Measurements from ENCODE around the gene HSP90B1. TPM values are rescaled to one million over a fixed set of nuclear protein-coding genes. Genes with fewer than 3 reads are reported as not detected.

The HSP90B1 gene
- total RNA-seq, 1 donor from 2014 or later: 870 TPM

DNA sequence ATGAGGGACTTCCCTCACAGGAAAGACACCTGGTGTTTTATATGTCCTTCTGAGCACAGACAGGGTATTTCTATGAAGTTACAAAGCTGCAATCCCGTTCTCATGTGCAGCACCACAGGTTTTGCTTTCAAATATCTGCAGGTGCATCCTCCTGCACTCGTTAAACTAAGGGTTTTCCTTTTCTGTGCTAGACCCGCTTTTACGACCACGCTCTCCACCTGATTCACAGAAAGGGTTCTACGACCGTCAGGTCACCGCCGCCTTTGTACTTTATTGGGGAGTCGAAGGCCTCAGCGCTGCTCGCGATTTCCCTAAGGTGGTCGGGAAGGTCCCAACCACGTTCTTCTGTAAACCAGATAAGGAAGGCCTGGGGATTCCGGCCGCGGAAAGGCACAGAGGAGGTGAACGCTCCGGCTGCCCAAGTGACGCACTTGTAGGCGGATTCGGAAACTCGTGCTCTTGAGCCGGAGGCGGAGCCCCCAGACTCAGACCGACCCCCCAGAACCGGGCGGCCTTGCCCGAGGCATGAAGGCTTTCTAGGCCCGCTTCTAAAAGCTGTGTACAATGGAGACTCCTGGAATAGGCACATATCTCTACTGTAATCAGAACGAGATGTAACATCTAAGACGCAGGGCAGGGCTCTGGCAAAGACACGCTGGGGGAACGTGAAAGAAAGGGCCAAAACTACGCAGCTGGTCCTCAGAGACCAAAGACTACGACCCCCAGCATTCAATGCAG is 995 bp upstream of the HSP90B1 start:
- no peak for DNase-seq (ENCODE audit: low spot score)

DNA sequence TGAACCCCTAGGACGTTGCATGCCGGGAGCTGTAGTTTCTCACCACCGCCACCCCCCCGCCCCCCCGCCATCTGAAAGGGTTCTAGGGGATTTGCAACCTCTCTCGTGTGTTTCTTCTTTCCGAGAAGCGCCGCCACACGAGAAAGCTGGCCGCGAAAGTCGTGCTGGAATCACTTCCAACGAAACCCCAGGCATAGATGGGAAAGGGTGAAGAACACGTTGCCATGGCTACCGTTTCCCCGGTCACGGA is 501 bp upstream of the HSP90B1 start:
- no peak for DNase-seq (ENCODE audit: low spot score)

DNA sequence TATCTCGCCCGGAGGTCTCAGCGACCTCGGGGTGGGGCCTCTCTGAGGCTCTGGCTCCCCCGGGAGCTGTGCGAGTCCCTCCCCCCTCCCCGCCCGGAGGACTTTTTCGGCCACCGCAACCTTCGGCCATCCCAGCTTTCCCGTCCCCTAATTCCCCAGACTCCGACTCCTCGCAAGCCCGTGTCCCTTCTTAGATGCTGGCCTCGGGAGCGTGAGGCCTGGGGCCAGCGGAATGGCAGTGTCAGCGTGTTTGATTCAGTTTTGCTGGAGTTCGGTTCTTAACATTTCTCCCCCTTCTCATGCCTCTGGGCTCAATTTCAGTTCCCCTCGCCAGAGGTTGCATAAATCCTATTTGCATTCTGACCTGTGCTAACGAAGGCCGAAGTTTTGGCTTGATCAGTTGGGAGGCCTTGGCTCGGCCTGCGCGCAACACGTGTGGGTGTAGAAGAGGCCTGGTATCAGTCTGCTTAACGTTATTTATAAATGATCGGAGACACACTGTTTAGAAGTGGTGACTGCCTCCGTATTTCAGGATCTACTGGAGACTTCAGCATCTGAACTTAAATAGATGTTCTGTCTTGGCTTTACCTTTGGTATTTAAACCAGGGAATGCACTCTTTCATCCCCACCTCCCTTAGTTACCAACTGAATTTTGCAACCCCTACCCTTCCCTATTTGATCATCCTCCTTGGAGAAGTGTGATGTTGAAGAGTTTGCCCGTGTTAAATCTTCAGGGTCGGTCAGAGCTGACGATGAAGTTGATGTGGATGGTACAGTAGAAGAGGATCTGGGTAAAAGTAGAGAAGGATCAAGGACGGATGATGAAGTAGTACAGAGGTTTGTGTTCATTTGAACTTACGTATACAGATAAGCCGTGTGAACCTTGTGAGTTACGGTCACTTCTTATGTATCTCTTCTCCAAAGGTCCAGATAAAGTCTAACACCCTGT is 851 bp downstream of the HSP90B1 start:
- no peak for DNase-seq (ENCODE audit: low spot score)

DNA sequence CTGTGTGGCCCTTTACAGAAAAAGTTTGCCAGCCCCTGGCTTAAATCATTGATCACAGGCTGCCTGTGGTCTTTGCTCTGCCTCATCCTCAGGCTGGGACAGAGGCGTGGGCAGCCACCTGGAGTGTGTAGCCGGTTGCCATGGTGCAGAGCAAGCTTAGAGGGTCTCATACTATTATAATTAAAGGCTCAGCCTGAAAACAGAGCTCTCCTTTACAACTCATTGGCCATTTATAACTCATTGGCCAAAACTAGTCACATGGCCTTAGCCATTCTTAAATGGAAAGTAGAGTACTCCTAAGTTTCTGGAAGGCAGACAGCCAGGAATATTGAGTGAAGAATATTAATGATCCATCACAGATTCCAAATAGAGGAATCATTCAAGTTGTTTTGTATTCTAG is 3.0 kb downstream of the HSP90B1 start:
- DNase-seq (ENCODE audit: low spot score): no peak

DNA sequence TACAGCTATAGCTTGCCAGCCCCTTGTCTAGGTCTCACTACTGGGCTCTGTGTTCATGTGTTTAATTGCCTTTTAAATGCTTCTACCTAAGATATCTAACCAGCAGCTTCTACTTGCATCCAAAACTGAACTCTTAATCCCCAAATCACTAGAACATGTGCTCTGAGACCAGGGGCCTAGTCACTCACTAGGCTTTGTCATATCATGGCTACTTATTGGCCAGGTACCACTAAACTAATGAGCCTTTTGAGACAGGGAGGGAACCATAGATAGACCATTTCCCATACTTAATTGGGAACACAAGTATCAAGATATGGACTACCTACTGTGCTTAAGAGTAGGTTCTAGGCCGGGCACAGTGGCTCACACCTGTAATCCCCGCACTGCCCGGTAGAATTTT is 6.5 kb downstream of the HSP90B1 start:
- DNase-seq (ENCODE audit: low spot score): no peak

DNA sequence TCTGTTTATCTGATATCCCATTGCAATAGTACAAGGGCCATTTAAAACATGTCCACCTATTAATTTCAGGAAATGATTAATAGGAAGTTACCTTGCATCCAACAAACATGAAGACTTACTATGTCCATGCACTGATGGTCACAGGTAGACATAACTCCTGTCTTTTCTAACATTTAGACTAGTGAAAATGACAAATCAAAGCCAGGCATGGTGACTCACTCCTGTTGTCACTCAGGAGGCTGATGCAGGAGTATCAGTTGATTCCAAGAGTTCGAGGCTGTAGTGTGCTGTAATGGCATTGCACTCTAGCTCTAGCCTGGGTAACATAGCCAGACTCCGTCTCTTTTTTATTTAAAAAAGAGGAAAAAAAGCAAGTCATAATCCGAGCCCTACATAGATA is 14.8 kb downstream of the HSP90B1 start:
- no peak for DNase-seq (ENCODE audit: low spot score)

DNA sequence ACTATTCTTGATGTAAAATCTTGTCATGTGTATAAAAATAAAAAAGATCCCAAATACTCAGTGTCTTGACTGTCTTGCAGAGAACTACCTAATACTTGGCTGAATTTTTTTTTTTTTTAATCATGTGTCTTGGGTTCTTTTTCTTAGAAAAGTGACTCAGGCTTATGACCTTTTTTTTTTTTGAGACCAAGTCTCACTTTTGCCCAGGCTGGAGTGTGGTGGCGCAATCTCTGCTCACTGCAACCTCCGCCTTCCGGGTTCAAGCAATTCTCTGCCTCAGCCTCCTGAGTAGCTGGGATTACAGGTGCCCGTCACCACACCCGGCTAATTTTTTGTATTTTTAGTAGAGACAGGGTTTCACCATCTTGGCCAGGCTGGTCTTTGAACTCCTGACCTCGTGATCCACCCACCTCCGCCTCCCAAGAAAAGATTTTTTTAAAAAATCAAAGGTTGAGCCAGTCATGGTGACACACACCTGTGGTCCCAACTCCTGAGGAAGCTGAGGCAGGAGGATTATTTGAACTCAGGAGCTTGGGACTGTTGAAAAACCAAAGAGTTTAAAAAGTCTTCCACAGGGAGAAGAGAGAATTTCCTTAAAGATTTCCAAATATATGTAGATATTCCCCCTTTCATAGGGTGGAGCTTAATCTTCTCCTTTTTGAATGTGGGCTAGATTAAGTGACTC is 17.8 kb downstream of the HSP90B1 start:
- no peak for DNase-seq (ENCODE audit: low spot score)

DNA sequence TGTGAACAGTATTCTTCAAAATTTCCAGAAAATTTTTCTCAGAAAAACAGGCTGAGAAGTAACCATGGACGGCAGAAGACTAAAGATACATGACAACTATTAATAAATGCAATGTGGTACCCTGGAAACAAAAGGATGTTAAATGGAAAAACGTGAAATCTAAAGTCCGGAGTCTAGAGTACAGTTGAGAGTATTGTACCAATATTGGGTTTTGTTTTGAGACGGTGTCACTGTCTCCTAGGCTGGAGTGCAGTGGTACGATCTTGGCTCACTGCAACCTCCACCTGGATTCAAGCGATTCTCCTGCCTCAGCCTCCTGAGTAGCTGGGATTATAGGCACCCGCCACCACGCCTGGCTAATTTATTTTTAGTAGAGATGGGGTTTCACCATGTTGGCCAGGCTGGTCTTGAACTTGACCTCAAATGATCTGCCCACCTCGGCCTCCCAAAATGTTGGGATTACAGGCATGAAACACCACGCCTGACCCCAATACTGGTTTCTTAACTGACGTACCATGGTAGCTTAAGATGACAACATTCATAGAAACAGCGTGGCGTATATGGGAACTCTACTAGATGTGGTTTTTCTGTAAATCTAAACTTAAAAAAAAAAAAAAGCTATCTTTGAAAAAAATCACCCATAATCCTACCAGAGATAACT is 18.7 kb downstream of the HSP90B1 start:
- no peak for DNase-seq (ENCODE audit: low spot score)

DNA sequence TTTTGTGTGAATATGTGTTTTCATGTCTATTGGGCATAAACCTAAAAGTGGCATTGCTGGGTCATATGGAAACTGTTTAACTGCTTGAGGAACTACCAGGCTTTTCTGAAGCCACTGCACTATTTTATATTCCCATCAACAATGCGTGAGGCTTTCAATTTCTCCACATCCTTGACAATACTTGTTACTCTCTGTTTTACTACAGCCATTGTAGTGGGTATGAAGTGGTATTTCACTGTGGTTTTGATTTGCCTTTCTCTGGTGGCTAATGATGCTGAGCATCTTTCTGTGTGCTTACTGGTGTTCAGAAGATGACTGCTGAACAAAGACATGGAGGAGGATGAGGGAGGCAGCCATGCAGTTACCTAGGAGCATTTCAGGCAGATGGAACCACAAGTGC is 22.3 kb downstream of the HSP90B1 start:
- DNase-seq (ENCODE audit: low spot score): no peak

DNA sequence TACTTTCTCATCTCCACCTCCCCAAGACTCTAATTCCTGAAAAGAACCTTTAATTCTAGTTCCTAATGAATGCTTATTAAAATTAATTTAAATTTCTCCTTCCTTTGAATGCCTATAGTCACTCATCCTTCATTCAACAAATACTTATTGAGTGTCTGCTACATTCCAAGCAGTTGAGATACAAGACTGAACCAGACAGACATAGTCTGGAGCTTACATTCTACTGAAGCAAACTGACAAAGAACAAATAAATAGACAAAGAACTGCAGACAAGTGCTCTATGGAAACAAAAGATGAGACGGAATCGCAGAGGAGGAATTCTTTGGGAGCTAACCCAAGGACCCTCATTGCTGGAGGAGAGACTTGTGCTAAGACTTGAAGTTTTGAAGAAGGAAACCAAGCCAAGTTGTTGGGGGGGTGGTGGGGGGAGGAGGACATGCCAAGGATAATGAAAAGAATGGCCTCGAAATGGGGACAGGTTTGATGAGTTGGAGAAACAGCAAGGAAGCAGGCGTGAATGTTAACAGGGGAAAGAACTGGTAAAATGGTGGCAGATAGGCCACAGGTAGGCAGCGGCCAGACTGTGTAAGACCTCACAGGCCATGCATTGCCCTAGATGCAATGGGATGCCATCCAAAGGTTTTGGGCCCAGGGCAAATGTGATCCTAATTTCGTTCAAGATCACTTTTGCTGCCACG is 25.8 kb downstream of the HSP90B1 start:
- DNase-seq (ENCODE audit: low spot score): no peak

DNA sequence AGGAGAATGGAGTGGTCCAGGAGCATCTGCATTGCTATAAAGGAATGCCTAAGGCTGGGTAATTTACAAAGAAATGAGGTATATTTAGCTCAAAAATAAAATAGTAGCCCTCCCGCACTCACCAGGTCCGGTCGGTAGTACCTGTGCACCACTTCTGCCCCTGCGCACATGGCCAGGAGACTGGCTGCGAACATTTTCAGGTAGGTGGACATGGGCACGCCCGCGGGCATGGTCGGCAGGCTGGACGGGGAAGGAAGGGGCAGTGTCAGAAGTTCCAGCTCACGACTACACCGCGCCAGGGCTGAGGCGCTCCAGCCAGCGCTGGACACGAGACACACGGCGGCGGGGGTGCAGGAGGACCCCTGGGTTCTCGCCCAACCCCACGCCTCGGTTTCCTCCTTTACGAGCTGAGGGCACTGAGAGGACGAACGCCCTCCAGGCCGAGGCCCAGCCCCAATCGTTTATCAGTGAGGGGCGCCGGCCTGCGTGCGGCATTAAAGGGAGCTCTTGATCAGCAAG is 26.4 kb downstream of the HSP90B1 start:
- peak; percentile 91 for DNase-seq (ENCODE audit: low spot score)

DNA sequence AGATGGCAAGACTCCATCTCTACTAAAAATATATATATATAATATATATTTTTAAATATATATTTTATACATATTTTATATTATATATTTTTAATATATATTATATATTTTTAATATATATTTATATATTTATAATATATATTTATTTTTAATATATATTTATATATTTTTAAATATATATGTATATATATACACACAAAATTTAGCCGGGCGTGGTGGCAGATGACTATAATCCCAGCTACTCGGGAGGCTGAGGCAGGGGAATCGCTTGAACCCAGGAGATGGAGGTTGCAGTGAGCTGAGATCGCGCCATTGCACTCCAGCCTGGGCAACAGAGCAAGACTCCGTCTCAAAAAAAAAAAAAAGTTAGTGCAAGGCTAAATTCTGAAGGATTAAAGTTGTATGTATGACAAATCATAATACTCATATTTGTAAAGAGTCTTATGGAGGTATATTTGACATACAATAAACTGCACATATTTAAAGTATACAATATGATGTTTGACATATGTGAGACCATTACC is 27.7 kb downstream of the HSP90B1 start:
- DNase-seq (ENCODE audit: low spot score): no peak

DNA sequence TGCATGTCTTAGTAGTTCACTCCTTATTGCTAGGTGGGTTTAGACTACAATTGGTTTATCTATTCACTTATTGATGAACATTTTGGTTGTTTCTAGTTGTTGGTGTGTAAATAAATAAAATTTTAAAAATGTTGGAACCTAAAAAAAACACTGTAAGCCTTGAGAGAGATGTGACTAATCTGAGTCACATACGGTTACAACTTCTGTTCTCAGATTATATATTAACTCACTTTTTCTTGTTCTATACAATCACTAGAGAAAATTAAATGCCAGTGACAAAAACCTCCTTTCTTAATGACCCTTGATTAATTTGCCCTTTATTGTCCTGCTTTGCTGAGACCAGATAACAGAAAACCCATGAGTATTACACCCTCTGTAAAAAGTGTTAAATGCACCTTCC is 28.4 kb downstream of the HSP90B1 start:
- no peak for DNase-seq (ENCODE audit: low spot score)

DNA sequence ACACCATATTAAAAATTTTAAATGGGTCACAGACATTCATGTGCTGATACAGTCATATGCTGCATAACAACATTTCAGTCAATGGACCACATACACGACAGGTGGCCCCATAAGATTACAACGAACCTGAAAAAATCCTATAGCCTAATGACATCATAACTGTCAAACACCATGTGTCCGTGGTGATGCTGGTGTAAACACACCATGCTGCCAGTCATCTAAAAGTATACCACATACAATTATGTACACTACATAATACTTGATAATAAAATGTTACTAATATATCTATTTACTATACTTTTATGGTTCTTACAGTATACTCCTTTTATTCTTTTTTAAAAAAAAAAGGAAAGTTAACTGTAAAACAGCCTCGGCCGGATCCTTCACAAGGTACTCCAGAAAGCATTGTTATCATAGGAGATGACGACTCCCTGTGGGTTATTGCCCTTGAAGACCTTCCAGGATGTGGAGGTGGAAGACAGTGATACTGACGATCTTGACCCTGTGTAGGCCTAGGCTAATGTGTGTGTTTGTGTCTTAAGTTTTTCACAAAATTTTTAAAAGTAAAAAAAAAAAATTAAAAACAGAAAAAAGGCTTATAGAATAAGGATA is 30.5 kb downstream of the HSP90B1 start:
- DNase-seq (ENCODE audit: low spot score): no peak

DNA sequence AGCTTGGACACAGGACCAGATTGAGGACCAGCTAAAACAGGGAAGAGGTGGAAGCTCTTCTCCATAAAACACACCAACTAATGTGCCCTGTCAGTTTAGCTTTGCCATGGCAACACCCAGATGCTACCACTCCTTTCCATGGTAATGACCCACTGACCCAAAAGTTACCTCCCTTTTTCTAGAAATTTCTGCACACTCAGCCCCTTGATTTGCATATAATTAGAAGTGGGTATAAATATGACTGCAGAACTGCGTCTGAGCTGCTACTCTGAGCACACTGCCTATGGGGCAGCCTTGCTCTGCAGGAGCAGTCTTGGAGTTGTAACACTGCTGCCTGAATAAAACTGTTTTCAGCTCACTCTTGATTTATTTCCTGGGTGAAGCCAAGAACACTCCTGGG is 32.3 kb downstream of the HSP90B1 start:
- no peak for DNase-seq (ENCODE audit: low spot score)

DNA sequence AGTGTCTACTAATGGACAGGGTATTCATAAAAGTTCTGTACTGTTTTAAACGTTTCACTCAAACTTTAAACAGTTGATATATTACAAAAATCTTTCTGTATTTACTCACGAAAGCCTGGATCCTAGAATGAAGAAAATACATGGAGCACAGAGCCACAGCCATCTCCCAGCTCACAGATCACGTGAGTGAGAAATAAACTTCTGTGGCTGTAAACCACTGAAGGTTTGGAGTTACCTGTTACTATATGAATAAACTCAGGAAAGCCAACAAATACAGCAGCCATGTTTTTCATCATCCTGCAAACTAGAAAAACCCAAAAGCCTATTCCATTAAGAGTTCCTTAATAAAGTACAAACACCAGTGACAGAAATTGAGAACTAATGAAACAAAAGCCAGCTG is 34.6 kb downstream of the HSP90B1 start:
- no peak for DNase-seq (ENCODE audit: low spot score)

DNA sequence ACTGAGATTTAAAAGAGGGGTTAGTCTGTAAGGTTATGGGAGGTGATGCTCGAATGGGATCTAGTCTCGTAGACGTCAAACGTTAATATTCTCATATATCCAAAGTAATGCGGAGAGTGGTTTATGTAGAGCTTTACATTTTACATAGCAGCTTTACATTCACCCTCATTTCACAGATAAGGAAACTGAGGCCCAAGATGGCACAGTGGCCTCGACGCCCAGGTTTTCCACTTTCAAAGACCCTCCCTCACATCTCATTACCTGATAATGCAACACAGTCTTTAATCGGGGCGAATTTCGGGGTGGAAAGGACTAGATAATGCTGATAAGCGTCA is 35.0 kb downstream of the HSP90B1 start:
- no peak for DNase-seq (ENCODE audit: low spot score)

DNA sequence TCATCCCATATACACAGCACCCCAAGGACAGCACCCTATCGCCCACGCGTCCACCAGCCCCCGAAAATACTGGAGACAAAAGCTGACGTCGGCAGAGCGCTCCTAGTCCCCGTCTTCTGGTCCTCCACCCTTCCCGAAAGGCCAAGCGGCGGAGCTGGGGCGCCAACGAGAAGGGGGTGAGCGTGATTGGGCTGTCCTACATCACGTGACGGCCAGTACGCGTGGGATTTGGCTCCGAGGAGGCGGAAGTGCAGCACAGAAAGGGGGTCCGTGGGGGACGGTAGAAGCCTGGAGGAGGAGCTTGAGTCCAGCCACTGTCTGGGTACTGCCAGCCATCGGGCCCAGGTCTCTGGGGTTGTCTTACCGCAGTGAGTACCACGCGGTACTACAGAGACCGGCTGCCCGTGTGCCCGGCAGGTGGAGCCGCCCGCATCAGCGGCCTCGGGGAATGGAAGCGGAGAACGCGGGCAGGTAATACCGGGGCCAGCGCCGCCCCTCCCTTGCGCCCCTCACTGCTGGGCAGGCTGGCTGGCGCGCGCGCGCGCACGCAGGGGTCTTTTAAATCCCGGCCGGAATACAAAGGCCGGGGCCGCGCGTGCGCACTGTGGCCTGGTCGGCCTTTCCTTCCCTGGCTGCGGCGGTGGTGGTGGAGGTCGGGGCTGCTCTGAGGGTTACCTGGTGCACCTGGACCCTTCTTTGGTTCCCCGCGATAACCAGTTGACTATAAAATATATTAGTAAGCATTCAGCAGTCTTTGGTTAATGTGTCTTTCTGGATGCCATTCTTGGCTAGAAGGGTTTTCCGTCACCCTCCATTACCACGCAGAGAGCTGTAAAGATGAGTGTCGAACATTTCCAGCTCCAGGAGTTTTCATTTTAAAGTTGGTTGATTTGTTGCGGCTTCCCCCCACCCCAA is 35.6 kb downstream of the HSP90B1 start, which contains the start of gene TDG:
Gene TDG, plus strand, starts transcription at position 283 of the 915 bp plus-strand sequence. Its CDS starts 166 bp downstream, at position 449.
- DNase-seq (ENCODE audit: low spot score): peak; percentile 99

DNA sequence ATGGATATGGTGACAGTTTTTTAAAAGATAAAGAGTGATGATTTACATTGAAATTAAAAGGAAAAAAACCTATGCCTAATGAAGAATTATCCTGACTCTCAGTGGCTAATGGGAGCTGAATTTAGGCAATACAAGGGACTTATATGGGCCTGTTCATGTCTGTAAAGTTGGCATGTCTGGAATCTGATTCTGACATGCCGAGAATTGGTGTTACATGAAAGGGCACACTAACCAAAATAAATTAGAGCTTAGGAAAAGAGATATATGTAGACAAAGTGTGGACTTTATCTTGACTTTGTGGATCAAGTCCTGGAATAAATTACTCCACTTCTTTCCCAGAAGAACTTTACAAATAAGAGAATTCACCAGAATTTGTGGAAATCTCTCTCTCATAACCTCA is 36.5 kb downstream of the HSP90B1 start:
- DNase-seq (ENCODE audit: low spot score): no peak
